LNCaP clone FGC (cell line): ENCODE results near the gene IGFL4.

ENCODE experiments used
- DNase-seq: peaks from one replicate; pipeline ENCODE4 v3.0.0-alpha.2; 2011; ENCODE audit warnings: low read depth
- H3K4me3 ChIP-seq: 2 replicates; pipeline ENCODE4 v1.5.1; 2011; ENCODE audit warnings: mild to moderate bottlenecking, low read depth, low read length, control low read depth
- TF ChIP-seq, protein P1 (sequence below): IDR thresholded peaks from 2 replicates; pipeline ENCODE4 v1.5.1; 2012; ENCODE audit warnings: mild to moderate bottlenecking; ENCODE audit not compliant: control insufficient read depth, insufficient read depth; ENCODE audit errors: extremely low read depth

IGFL4 gene

DNA sequence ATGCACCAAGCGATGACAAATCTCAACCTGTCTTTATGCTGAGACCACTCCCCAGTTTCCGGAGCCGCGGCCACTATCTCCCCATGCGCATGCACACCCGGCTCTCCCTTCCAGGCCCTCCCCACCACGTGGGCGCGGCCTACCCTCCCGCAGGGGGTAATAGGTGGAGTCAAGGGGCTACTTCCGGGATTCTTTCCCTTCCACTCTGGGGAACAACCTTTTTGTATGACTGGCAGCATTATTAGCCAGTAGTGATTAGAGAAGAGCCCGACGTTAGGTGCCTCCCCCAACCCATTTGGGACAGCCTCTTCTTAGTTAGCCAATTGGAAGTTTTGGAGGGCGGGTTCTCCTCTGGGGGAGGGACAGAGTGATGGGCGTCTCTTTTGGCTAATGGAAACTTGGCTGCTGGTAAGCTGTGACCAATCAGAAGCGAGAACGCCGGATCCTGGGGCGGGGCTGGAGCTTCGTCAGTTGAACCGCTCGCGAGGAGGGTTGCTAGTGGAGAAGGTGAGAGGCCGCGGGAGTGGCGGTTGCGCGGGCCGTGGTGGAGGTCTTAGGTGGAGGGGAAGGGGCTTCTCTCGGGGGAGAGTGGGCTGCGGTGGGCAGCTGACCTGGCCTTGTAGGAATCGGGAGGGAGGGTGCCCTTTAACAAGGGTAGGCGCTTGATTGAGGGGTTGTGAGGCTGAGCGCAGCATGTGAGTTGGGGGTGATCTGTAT, 45.6 kb downstream of the IGFL4 start, which contains the start of gene CCDC61:
Gene CCDC61 (plus strand): TSS at position 470 of the 717 bp plus-strand sequence. CDS start 7,552 bp downstream, outside the sequence.
- H3K4me3 ChIP-seq = peak within 1 kb of the TSS; percentile 75
- TF ChIP-seq, protein P1, sequence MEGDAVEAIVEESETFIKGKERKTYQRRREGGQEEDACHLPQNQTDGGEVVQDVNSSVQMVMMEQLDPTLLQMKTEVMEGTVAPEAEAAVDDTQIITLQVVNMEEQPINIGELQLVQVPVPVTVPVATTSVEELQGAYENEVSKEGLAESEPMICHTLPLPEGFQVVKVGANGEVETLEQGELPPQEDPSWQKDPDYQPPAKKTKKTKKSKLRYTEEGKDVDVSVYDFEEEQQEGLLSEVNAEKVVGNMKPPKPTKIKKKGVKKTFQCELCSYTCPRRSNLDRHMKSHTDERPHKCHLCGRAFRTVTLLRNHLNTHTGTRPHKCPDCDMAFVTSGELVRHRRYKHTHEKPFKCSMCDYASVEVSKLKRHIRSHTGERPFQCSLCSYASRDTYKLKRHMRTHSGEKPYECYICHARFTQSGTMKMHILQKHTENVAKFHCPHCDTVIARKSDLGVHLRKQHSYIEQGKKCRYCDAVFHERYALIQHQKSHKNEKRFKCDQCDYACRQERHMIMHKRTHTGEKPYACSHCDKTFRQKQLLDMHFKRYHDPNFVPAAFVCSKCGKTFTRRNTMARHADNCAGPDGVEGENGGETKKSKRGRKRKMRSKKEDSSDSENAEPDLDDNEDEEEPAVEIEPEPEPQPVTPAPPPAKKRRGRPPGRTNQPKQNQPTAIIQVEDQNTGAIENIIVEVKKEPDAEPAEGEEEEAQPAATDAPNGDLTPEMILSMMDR = no peak
- peak; percentile 95 for DNase-seq

DNA sequence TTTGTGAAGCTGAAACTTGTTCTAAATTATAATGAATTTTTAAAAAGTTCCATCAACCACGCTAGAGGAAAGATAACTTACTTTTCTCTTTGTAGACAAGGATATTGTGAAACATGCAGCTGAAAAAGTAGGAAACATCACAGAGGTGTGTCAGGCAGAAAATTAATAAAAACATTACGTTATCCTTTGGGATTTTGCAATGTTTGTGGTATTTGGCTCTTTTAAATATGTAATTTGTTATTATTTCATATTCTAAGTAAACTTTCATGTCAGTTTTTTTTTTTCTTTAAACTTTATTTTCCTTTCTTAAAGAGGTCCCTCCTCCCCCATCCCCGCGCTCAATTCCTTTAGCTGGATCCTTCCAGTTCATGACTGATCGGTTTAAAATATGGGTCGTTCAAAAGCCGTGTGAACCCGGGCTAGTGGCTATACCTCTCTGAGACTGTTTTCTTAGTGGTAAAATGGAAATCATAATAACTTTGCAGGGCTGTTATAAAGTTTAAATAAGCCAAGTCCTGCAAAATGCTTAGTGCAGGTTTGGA, 46.3 kb downstream of the IGFL4 start:
- DNase-seq = no peak
- TF ChIP-seq, protein P1 = no peak
- peak overlapping the region; percentile 55 for H3K4me3 ChIP-seq

DNA sequence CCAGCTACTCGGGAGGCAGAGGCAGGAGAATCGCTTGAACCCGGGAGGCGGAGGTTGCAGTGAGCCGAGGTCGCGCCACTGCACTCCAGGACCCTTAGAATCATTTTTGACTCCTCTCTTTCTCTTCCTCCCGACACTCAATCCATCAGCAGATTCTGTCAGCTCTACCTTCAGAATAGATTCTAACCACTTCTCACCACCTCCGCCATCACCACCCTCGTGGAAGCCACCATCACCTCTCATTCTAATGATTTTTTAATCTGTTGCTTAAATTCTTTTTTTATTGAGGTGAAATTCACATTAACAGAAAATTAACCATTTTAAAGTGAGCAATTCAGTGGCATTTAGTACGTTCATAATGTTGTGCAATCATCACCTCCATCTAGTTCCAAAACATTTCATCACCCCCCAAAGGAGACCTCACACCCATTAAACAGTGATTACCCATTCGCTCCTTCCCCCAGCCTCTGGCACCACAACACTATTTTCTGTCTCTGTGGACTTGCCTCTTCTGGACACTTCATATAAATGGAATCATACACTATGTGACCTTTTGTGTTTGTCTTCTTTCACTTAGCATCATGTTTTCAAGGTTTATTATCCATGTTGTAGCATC, 50.6 kb downstream of the IGFL4 start:
- DNase-seq = no peak
- TF ChIP-seq, protein P1 = no peak
- no peak overlapping the region for H3K4me3 ChIP-seq
